Medulla oblongata (tissue), 1 donor: ENCODE results near the gene ADD3.
"Not testable (repeated sequence)": the region's sequence is repeated elsewhere in the genome, so short reads cannot be mapped to it uniquely, and the experiment has no call there.

ENCODE experiments used
- DNase-seq: peaks from one replicate; pipeline ENCODE4 v3.0.0-alpha.2; 2015; ENCODE audit errors: extremely low spot score

The ADD3 gene

GRCh38 chr10:109976681-109977080 is 31.1 kb upstream of the ADD3 start:
- no peak for DNase-seq

DNA sequence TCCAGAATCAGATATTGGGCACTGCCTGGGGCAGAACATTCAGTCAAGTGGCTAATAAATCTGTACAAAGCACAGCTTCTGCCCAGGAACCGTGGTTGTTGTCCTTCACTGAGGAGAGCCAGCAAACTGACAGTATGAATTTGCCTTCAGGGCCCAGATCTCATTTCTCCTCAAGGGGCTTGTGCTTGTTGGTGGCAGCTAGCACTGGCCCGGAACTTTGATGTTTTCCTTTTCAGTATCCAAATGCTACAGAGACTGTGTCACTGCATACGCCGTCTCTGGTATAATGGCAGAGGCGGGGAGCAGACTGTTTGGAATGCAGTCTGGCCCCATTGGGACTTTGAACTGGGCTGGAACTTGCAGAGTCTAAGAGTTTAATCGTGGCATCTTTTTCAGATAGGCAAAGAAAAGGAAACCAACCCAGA is 30.4 kb upstream of the ADD3 start:
- no peak for DNase-seq

DNA sequence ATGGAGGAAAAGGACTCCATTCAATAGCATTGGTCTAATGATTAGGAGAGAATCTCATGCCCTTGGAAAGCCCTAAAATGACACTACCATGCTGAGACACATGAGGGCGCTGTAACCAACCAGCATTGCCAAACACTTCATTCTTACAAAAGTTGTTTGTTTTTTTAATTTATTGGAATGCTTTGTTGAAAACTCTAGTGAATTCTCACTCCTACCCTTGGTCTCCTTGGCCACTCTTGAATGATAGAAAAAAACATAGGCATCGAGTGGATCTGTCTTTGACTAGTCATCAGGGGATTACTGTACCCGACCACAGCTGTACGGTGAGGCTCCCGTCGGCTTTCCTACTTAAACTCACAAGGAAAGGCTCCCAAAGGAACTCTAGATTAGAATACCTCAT is 29.3 kb upstream of the ADD3 start:
- peak; percentile 77 for DNase-seq

GRCh38 chr10:109979215-109979614 is 28.6 kb upstream of the ADD3 start:
- DNase-seq: no peak

DNA sequence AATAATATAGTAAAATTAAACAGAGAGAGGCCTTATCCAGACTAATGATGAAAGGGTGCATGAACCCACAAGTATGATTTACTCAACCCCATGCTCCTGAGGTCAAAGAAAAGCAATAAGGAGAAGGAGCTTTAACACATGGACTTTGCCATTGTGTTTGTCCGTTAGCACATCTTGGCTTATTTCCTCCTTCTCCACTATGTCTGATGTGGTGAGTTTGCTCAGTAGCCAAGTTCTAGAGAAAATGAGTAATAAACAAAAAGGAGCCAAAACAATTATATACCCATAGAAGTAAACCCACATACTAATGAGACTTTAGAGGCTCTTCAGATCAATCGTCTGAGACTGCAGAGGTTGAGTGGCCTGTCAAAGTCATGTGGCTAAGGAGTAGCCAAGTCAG is 26.1 kb upstream of the ADD3 start:
- DNase-seq: no peak

- DNase-seq: no peak
Measured at GRCh38 chr10:109982123-109982522, 25.7 kb upstream of the ADD3 start.

- DNase-seq: no peak
Measured at GRCh38 chr10:109982812-109983211, 25.0 kb upstream of the ADD3 start.

GRCh38 chr10:109984013-109984412 is 23.8 kb upstream of the ADD3 start:
- no peak for DNase-seq

DNA sequence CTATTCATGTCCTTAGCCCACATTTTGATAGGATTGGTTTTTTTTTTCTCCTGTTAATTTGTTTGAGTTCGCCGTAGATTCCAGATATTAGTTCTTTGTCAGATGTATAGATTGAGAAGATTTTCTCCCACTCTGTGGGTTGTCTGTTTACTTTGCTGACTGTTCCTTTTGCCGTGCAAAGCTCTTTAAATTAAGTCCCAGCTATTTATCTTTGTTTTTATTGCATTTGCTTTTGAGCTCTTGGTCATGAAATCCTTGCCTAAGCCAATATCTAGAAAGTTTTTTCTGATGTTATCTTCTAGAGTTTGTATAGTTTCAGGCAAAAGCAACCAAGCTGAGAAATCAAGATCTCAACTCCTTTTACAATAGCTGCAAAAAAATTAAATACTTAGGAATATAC is 22.0 kb upstream of the ADD3 start:
- DNase-seq: not testable (repeated sequence)

DNA sequence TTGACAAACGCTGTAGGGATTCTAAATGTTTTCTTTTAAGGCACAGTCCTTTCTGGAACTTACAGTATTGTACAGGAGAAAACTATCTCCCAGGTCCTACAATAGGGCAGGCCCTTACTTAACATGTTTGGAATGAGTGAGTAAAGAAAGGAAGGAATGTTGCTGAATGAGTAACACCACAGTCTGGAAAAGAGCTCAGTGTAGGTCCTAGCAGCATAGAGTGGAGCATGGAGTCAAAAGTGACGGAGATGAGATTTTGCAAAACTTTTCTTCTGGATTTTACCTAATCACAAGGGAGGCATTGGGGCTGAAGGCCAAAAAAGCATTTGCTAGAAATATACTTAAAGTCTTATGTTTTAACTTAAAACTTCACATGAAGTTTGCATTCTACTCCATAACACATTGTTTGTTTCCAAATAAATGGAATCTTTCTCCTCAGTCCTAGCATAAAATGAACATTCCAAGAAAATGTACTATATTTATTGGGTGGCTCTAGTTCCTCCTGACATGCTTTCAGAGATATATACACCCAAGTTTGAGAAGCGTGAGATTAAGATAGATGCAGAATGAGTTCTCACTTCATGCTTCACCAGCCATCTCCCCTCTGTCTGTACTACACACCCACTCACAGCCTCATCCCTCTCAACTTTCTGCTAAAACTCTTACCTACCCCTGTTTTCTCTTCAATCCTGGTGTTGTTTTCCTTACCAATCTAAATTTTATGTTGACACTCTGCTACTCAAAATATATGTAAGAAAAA is 20.2 kb upstream of the ADD3 start:
- no peak for DNase-seq

- no peak for DNase-seq
Measured at GRCh38 chr10:109988212-109988596, 19.6 kb upstream of the ADD3 start.

- DNase-seq: no peak
Measured at GRCh38 chr10:109991266-109991855, 16.4 kb upstream of the ADD3 start.

DNA sequence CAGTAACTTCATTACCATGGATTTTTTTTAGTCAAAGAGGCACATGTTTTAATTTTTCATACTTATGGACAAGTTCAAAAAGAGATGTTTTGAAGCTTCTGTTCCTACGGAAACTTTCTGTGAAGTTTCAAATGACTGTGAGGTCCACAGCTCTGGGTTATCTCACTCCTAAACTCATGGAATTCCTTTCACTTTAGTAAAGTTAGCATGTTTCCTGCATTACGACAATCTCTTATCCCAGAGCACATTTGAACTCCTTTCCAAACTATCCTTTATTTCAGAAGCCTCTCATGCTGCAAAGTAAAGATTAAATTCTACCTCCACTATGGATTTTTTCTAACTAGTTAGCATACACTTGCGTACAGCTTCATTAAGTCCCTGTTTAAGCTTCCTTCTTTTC is 15.3 kb upstream of the ADD3 start:
- DNase-seq: no peak

DNA sequence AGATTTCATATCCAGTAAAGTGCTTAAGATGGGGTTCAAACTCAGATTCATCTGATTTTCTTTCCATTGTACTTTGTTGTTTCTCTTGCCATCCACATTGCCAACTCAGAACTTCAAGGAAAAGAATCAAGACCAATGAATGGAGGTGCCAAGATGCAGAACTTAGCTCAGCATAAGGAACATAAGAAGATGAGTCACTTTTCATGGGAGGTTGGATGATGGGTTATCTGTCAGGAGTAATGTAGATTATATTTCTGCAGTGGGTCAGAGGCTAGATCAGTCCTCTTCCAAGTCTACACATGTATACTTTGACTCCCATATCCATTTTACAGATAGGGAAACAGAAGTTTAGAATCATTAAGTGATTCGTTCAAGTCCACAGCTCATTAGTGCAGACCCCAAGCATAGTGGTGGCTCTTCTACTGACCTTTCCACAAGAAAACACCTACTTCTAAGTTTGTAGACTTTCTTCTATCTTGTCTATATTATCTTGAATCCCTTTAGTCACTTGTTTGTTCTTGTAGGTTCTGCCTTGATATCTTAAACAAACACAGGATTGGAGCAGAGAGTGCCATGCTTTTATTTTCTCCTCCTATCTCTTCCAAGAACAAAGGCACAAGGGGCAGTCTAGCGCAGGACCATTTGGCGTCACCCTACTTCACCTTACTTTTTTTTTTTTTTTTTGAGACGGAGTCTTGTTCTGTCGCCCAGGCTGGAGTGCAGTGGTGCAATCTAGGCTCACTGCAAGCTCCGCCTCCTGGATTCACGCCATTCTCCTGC is 14.0 kb upstream of the ADD3 start:
- DNase-seq: no peak

- no peak for DNase-seq
Measured at GRCh38 chr10:109994711-109995577, 12.8 kb upstream of the ADD3 start.

DNA sequence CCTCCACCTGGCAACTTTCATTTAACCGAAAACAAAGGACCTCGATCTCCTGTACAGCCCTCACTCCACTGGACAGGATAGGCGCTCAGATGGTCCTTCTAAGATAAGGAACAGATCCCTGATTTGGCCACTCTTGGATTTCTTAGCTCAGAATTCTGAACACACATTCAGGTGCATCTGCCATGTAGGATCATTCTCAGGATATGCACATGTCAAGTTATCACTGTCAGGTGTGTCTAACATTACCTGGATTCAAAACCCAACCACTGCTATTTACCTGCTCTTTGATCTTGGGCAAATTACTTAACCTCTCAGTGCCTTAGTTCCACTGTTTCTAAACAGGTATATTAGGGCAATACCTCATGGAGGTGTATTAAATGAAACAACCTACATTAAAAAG is 12.2 kb upstream of the ADD3 start:
- DNase-seq: no peak

- no peak for DNase-seq
Measured at GRCh38 chr10:109996225-109996624, 11.6 kb upstream of the ADD3 start.

DNA sequence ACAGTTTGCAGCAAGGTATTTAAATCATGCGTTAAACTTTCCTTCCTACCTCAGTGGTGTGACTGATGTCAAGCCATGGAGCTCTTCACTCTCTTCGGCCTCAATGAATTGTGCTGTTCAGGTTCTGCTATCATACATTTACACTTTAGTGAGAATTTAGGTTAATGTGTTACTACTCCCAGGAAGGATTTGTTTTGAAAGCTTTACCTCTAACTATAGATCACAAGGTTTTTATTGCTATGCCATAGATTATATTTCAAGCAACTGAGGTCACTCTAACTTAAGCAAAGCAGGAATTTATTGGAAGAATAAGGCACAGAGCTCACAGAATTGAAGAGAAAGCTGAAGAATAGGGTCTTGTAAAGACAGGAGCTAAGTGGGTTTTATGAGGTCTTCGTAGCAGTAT is 11.0 kb upstream of the ADD3 start:
- no peak for DNase-seq

- no peak for DNase-seq
Measured at GRCh38 chr10:109997233-109997632, 10.6 kb upstream of the ADD3 start.

DNA sequence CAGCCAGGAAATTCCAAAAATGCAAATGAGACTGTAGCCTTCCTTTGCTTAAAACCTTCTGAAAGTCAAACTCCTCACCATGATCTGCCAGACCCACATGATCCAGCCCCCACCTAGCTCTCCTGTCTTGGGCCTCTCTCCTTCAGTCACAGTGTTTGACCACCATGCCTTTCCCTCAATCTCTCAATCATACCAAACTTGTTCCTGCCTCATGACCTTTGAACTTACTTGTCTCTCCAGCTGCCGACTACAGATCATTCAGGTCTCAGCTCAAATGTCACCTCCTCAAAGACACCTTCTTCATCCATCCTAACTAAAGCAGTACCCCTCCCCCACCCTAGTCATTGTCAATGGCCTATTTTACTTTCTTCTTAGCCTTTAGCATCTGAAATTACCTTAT is 9.3 kb upstream of the ADD3 start:
- DNase-seq: no peak

- no peak for DNase-seq
Measured at GRCh38 chr10:110002801-110003523, 4.8 kb upstream of the ADD3 start.
